Measurements from ENCODE around the gene FRMD4A. TPM values are rescaled to one million over a fixed set of nuclear protein-coding genes. Genes with fewer than 3 reads are reported as not detected.
"Not testable (repeated sequence)": the region's sequence is repeated elsewhere in the genome, so short reads cannot be mapped to it uniquely, and the experiment has no call there.

FRMD4A gene
- total and polyA plus RNA-seq, 10 of the 15 experiments (the other 5 are each of a cell fraction or from before 2014, with no cell fraction given): 17.8 to 75.2 (median 39.1) TPM

DNA sequence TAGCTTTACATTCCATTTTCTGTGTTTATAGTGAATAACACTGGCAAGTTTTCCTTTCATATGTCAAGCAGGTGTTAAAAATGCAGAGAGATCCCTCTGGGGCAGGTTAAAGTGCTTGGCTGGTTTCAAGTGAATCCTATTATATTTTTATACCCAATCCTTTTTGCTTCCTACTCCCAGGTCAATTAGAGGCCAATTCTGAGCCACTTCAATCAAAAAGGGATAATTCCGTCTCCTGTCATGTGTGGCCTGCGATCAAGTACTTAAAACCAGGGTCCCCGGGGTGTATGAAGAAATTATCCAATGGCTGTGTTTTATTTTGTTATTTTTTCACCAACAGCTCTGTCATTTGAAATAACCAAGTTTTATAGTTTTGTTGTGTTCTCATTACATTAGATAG is 430.8 kb downstream of the FRMD4A start:
- ChIA-PET RAD21 (ENCODE audit: unreplicated experiment) (no interaction called here), SMC1A (ENCODE audit: uncharacterized antibody, unreplicated experiment) (interaction anchor here (1.0 to 3.2 kb wide), 3 partner anchors 11 to 32 kb away, joined by 3 to 11 read pairs (median 3); no protein-coding TSS in a partner anchor), CTCF (interaction anchor here (1.1 kb wide), 1 partner anchor 12 kb away, joined by 8 read pairs; no protein-coding TSS in a partner anchor), POLR2A (no interaction called here)
- intact Hi-C loops (cut with micrococcal nuclease; ENCODE audit: unreplicated experiment) (no loop called here), in situ Hi-C loops (cut with MboI) (no loop called here)
- H3K36me3 ChIP-seq (ENCODE audit: control insufficient read depth in 2 of 2, insufficient read depth in 2 of 2, low read length in 1 of 2): no peaks in the 10 kb centered on the region
- FAIRE-seq: no peak
- no peak for DNase-seq (ENCODE audit: low read depth, low spot score)
- WGBS (ENCODE audit: insufficient coverage, insufficient replicate concordance, low lambda C conversion rate, missing lambda C conversion rate): 3% methylated on average over 3 of the region's 3 CpGs
- H3K4me2 ChIP-seq (ENCODE audit: control insufficient read depth, insufficient read depth): no peak overlapping the region
- no peak for ATAC-seq
- H3K27ac ChIP-seq (ENCODE audit: control insufficient read depth, insufficient read depth): no peak overlapping the region
- H2AFZ ChIP-seq (ENCODE audit: control insufficient read depth, low read depth, low read length): no peak overlapping the region
- H3K4me1 ChIP-seq (ENCODE audit: control insufficient read depth, insufficient read depth, low read length): no peaks in the 10 kb centered on the region
- TF ChIP-seq WRNIP1 (IDR thresholded peaks at IDR 0.05; ENCODE audit: borderline replicate concordance, low read depth, low read length) (no peak), TCF12 (IDR thresholded peaks at IDR 0.05; ENCODE audit: low read depth, low read length) (no peak)
- TF ChIP-seq, protein P1, sequence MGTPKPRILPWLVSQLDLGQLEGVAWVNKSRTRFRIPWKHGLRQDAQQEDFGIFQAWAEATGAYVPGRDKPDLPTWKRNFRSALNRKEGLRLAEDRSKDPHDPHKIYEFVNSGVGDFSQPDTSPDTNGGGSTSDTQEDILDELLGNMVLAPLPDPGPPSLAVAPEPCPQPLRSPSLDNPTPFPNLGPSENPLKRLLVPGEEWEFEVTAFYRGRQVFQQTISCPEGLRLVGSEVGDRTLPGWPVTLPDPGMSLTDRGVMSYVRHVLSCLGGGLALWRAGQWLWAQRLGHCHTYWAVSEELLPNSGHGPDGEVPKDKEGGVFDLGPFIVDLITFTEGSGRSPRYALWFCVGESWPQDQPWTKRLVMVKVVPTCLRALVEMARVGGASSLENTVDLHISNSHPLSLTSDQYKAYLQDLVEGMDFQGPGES (IDR thresholded peaks at IDR 0.05): no peak
- H4K20me1 ChIP-seq (ENCODE audit: control insufficient read depth, insufficient read depth): no peaks in the 10 kb centered on the region
- H3K9me3 ChIP-seq (replicated peaks; ENCODE audit: control insufficient read depth, insufficient read depth, low read length): no peaks in the 10 kb centered on the region; the same call in 2 of the 3 replicates
- no peaks in the 10 kb centered on the region for H3K27me3 ChIP-seq (replicated peaks in 1 of 2; ENCODE audit: control insufficient read depth in 2 of 2, insufficient read depth in 2 of 2, low read length in 1 of 2)
- H3K4me3 ChIP-seq: no peak overlapping the region
- BruUV-seq (replicated peaks): no TSS peak
- H3K79me2 ChIP-seq (ENCODE audit: control insufficient read depth, insufficient read depth, low read length): no peaks in the 10 kb centered on the region
- no peak overlapping the region for H3K9ac ChIP-seq (ENCODE audit: control insufficient read depth, insufficient read depth, low read length)

DNA sequence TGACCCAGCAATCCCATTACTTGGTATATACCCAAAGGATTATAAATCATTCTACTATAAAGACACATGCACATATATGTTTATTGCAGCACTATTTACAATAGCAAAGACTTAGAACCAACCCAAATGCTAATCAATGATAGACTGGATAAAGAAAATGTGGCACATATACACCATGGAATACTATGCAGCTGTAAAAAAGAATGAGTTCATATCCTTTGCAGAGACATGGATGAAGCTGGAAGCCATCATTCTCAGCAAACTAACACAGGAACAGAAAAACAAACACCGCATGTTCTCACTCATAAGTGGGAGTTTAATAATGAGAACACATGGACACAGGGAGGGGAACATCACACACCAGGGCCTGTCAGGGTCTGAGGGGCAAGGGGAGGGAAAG is 434.6 kb downstream of the FRMD4A start:
- H2AFZ ChIP-seq (ENCODE audit: control insufficient read depth, low read depth, low read length); FAIRE-seq; BruUV-seq (replicated peaks); H3K9me3 ChIP-seq (replicated peaks; ENCODE audit: control insufficient read depth, insufficient read depth, low read length); H3K27me3 ChIP-seq (replicated peaks in 1 of 2; ENCODE audit: control insufficient read depth in 2 of 2, insufficient read depth in 2 of 2, low read length in 1 of 2); H3K4me3 ChIP-seq; H3K79me2 ChIP-seq (ENCODE audit: control insufficient read depth, insufficient read depth, low read length); intact Hi-C loops (cut with micrococcal nuclease; ENCODE audit: unreplicated experiment); RAD21 ChIA-PET (ENCODE audit: unreplicated experiment); POLR2A ChIA-PET; in situ Hi-C loops (cut with MboI); H3K4me1 ChIP-seq (ENCODE audit: control insufficient read depth, insufficient read depth, low read length); H3K9ac ChIP-seq (ENCODE audit: control insufficient read depth, insufficient read depth, low read length); ATAC-seq; H3K27ac ChIP-seq (ENCODE audit: control insufficient read depth, insufficient read depth); DNase-seq (ENCODE audit: low read depth, low spot score); H4K20me1 ChIP-seq (ENCODE audit: control insufficient read depth, insufficient read depth); H3K4me2 ChIP-seq (ENCODE audit: control insufficient read depth, insufficient read depth); H3K36me3 ChIP-seq (ENCODE audit: control insufficient read depth in 2 of 2, insufficient read depth in 2 of 2, low read length in 1 of 2): not testable (repeated sequence)
- SMC1A ChIA-PET (ENCODE audit: uncharacterized antibody, unreplicated experiment): interaction anchor here (1.2 kb wide), 2 partner anchors 65 to 97 kb away, joined by 3 read pairs; no protein-coding TSS in a partner anchor
- WGBS (ENCODE audit: insufficient coverage, insufficient replicate concordance, low lambda C conversion rate, missing lambda C conversion rate): 75% methylated on average over 1 of the region's 1 CpG
- CTCF ChIA-PET: interaction anchor here (0.6 kb wide), 1 partner anchor 213 kb away, joined by 3 read pairs; no protein-coding TSS in a partner anchor

Data from GM12878 (cell line).